GM18867 (cell line): Measurements from ENCODE around the gene FBXO42.

ENCODE experiments used
- ATAC-seq: cut with Tn5 transposase; IDR thresholded peaks from one replicate; pipeline ENCODE4 v1.9.1; 2021; ENCODE audit warnings: mild to moderate bottlenecking, moderate library complexity; ENCODE audit not compliant: unreplicated experiment

Gene FBXO42

GRCh38 chr1:16244650-16245285 lies 107.5 kb downstream of the FBXO42 start:
- no peak for ATAC-seq

GRCh38 chr1:16243936-16244649 lies 108.2 kb downstream of the FBXO42 start:
- ATAC-seq, result no peak

GRCh38 chr1:16243215-16243610 lies 109.1 kb downstream of the FBXO42 start:
- ATAC-seq, result no peak

- ATAC-seq, result no peak
Measured at GRCh38 chr1:16242556-16243214, 109.6 kb downstream of the FBXO42 start.

- no peak for ATAC-seq
Measured at GRCh38 chr1:16241221-16241708, 111.0 kb downstream of the FBXO42 start.

- ATAC-seq, result no peak
Measured at GRCh38 chr1:16239972-16240491, 112.2 kb downstream of the FBXO42 start.

- ATAC-seq, result no peak
Measured at GRCh38 chr1:16237343-16237830, 114.9 kb downstream of the FBXO42 start.

GRCh38 chr1:16236511-16237342 lies 115.6 kb downstream of the FBXO42 start, which contains the start of gene CPLANE2:
Gene CPLANE2 (minus strand): TSS chr1:16237183. CDS start chr1:16236742, 441 bp downstream.
- ATAC-seq, result peak; percentile 82

GRCh38 chr1:16235944-16236510 lies 116.3 kb downstream of the FBXO42 start:
- peak; percentile 53 for ATAC-seq

GRCh38 chr1:16235347-16235746 lies 116.9 kb downstream of the FBXO42 start:
- no peak for ATAC-seq

- ATAC-seq, result no peak
Measured at GRCh38 chr1:16233431-16233830, 118.8 kb downstream of the FBXO42 start.

- no peak for ATAC-seq
Measured at GRCh38 chr1:16232316-16232710, 120.0 kb downstream of the FBXO42 start.

GRCh38 chr1:16231331-16232315 lies 120.7 kb downstream of the FBXO42 start:
- no peak for ATAC-seq

GRCh38 chr1:16230744-16231143 lies 121.5 kb downstream of the FBXO42 start:
- no peak for ATAC-seq

- no peak for ATAC-seq
Measured at GRCh38 chr1:16229976-16230740, 122.1 kb downstream of the FBXO42 start.

GRCh38 chr1:16226490-16227179 lies 125.6 kb downstream of the FBXO42 start:
- ATAC-seq, result no peak

- ATAC-seq, result no peak
Measured at GRCh38 chr1:16226129-16226489, 126.2 kb downstream of the FBXO42 start.

- ATAC-seq, result no peak
Measured at GRCh38 chr1:16224472-16224871, 127.8 kb downstream of the FBXO42 start.
